Measurements from ENCODE around the gene ASB18.

ASB18 gene

DNA sequence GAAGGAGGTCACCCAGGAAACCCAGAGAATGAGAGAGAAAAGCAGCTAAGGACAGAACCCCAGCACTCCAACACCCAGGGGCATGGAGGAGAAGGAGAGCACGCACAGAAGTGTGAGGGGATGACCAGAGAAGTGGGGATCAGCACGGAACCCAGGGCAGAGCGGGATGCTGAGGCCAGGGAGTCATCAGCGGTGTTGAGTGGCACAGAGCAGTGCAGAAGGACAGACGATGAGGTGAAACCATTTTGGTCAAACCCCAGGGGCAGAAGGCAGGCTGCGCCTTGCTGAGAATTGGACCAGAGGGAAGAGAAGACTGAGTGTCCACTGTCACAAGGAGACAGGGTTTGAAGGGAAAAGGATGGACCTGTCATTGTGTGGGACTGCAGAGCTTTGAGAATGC lies 23.4 kb upstream of the ASB18 start:
- H3K9ac ChIP-seq (ENCODE audit: low read depth, low read length, poor library complexity, severe bottlenecking) = no peak overlapping the region
- TF ChIP-seq EZH2phosphoT487 (IDR thresholded peaks at IDR 0.05; ENCODE audit: borderline replicate concordance) = no peak
- TF ChIP-seq, protein P1, sequence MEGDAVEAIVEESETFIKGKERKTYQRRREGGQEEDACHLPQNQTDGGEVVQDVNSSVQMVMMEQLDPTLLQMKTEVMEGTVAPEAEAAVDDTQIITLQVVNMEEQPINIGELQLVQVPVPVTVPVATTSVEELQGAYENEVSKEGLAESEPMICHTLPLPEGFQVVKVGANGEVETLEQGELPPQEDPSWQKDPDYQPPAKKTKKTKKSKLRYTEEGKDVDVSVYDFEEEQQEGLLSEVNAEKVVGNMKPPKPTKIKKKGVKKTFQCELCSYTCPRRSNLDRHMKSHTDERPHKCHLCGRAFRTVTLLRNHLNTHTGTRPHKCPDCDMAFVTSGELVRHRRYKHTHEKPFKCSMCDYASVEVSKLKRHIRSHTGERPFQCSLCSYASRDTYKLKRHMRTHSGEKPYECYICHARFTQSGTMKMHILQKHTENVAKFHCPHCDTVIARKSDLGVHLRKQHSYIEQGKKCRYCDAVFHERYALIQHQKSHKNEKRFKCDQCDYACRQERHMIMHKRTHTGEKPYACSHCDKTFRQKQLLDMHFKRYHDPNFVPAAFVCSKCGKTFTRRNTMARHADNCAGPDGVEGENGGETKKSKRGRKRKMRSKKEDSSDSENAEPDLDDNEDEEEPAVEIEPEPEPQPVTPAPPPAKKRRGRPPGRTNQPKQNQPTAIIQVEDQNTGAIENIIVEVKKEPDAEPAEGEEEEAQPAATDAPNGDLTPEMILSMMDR (conservative IDR thresholded peaks at IDR 0.05; ENCODE audit: low read length) = no peak
- H3K4me1 ChIP-seq (ENCODE audit: insufficient read depth, low read length, poor library complexity, severe bottlenecking) = no peaks in the 10 kb centered on the region

DNA sequence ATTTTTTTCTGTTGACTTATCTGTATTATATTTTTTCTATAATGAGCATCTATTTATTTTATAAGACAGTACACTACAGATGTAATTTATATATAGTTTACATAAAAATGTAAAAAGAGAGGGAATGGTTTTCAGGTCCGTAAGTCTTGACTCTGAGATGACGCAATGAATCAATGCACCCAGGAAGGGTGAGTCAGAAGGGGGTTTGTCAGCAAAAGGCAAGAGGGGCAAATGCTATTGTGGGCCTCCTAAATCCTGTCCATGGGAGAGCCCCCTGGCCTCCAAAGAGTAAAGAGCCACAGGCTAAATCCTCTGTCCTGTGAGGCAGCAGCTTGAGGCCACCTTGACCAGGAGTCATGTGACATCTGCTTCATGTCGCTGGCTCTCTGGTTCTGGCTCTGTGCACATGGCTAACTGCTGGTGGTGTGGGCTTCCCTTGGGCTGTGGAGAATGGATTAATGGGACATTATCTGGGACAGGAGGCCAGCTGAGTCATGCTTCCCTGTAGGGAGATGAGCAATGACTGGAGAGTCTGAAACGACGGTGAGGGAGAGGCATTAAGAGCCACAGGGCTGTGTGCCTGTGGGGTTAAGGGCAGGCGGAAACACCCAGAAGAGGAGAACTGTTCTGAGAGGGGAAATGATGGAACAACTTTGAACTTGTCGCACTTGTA lies 22.8 kb upstream of the ASB18 start:
- H4K20me1 ChIP-seq (ENCODE audit: insufficient read depth, low read length, poor library complexity, severe bottlenecking) = no peaks in the 10 kb centered on the region
- H3K4me2 ChIP-seq (ENCODE audit: low read depth, low read length, poor library complexity, severe bottlenecking) = no peak overlapping the region
- no peaks in the 10 kb centered on the region for H3K9me3 ChIP-seq (ENCODE audit: insufficient read depth, low read depth, low read length)
- no peak overlapping the region for H3K9ac ChIP-seq (ENCODE audit: low read depth, low read length, poor library complexity, severe bottlenecking)
- H3K79me2 ChIP-seq (ENCODE audit: insufficient read depth, low read length) = no peaks in the 10 kb centered on the region
- no peaks in the 10 kb centered on the region for H3F3A ChIP-seq (ENCODE audit: low read depth)
- no peaks in the 10 kb centered on the region for H3K4me1 ChIP-seq (ENCODE audit: insufficient read depth, low read length, poor library complexity, severe bottlenecking)
- H3K27me3 ChIP-seq (ENCODE audit: insufficient read depth, low read length, poor library complexity, severe bottlenecking) = no peaks in the 10 kb centered on the region
- no peak overlapping the region for H3K4me3 ChIP-seq (ENCODE audit: low read length, poor library complexity, severe bottlenecking)
- no peak overlapping the region for H2AFZ ChIP-seq (ENCODE audit: low read length)
- H3K36me3 ChIP-seq (ENCODE audit: insufficient read depth, low read length) = no peaks in the 10 kb centered on the region
- H3K9me2 ChIP-seq (replicated peaks; ENCODE audit: low read depth, low read length) = no peaks in the 10 kb centered on the region
- no peak for TF ChIP-seq EZH2phosphoT487 (IDR thresholded peaks at IDR 0.05; ENCODE audit: borderline replicate concordance)
- TF ChIP-seq, protein P1 (conservative IDR thresholded peaks at IDR 0.05; ENCODE audit: low read length) = no peak

More for the DNA sequence above, 23.4 kb upstream of the ASB18 start:
- no peaks in the 10 kb centered on the region for H4K20me1 ChIP-seq (ENCODE audit: insufficient read depth, low read length, poor library complexity, severe bottlenecking)
- H3K36me3 ChIP-seq (ENCODE audit: insufficient read depth, low read length) = no peaks in the 10 kb centered on the region
- no peak overlapping the region for H3K4me3 ChIP-seq (ENCODE audit: low read length, poor library complexity, severe bottlenecking)
- no peak overlapping the region for H2AFZ ChIP-seq (ENCODE audit: low read length)
- H3K4me2 ChIP-seq (ENCODE audit: low read depth, low read length, poor library complexity, severe bottlenecking) = no peak overlapping the region
- H3K27me3 ChIP-seq (ENCODE audit: insufficient read depth, low read length, poor library complexity, severe bottlenecking) = no peaks in the 10 kb centered on the region
- H3F3A ChIP-seq (ENCODE audit: low read depth) = no peaks in the 10 kb centered on the region
- H3K79me2 ChIP-seq (ENCODE audit: insufficient read depth, low read length) = no peaks in the 10 kb centered on the region
- no peaks in the 10 kb centered on the region for H3K9me2 ChIP-seq (replicated peaks; ENCODE audit: low read depth, low read length)
- no peaks in the 10 kb centered on the region for H3K9me3 ChIP-seq (ENCODE audit: insufficient read depth, low read depth, low read length)

DNA sequence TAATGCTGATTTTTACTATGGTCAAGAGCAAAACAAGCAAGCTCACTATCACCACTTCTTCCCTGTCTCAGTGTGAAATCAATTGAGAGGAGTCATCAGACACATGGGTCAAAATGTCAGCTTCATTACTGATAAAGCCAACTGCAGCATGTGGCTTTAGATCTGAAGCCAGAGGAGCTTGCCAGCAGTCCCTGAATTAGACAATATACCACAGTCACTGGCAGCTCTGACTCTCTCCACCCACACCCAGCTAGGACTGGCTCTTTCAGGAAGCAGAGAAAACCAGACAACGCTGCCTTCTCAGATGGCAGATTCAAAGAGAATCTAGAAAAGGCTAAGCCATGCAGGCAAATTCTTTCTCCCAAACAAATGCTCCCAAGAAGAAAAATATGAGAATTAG lies 20.0 kb upstream of the ASB18 start:
- no peak overlapping the region for H3K4me2 ChIP-seq (ENCODE audit: low read depth, low read length, poor library complexity, severe bottlenecking)
- H3F3A ChIP-seq (ENCODE audit: low read depth) = no peaks in the 10 kb centered on the region
- H3K9me3 ChIP-seq (ENCODE audit: insufficient read depth, low read depth, low read length) = no peaks in the 10 kb centered on the region
- H3K4me1 ChIP-seq (ENCODE audit: insufficient read depth, low read length, poor library complexity, severe bottlenecking) = no peaks in the 10 kb centered on the region
- no peaks in the 10 kb centered on the region for H3K9me2 ChIP-seq (replicated peaks; ENCODE audit: low read depth, low read length)
- H3K9ac ChIP-seq (ENCODE audit: low read depth, low read length, poor library complexity, severe bottlenecking) = no peak overlapping the region
- H3K36me3 ChIP-seq (ENCODE audit: insufficient read depth, low read length) = no peaks in the 10 kb centered on the region
- no peak overlapping the region for H2AFZ ChIP-seq (ENCODE audit: low read length)
- no peak overlapping the region for H3K4me3 ChIP-seq (ENCODE audit: low read length, poor library complexity, severe bottlenecking)
- no peaks in the 10 kb centered on the region for H3K79me2 ChIP-seq (ENCODE audit: insufficient read depth, low read length)
- TF ChIP-seq, protein P1 (conservative IDR thresholded peaks at IDR 0.05; ENCODE audit: low read length) = no peak
- no peak for TF ChIP-seq EZH2phosphoT487 (IDR thresholded peaks at IDR 0.05; ENCODE audit: borderline replicate concordance)
- no peaks in the 10 kb centered on the region for H3K27me3 ChIP-seq (ENCODE audit: insufficient read depth, low read length, poor library complexity, severe bottlenecking)
- H4K20me1 ChIP-seq (ENCODE audit: insufficient read depth, low read length, poor library complexity, severe bottlenecking) = no peaks in the 10 kb centered on the region

Measured in Loucy (cell line).